Endodermal cell (in vitro differentiated cells): ENCODE data around the gene PDGFC. TPM values are rescaled to one million over a fixed set of nuclear protein-coding genes. Genes with fewer than 3 reads are reported as not detected.

Experiments used
- DNase-seq: peaks from one replicate; pipeline ENCODE4 v3.0.0-alpha.2; 2017
- H3K27ac ChIP-seq: 2 replicates; pipeline ENCODE4 v1.5.1; 2013; ENCODE audit warnings: mild to moderate bottlenecking, low read depth, low read length, moderate library complexity
- H3K27me3 ChIP-seq: 2 replicates; pipeline ENCODE4 v1.6.1; 2013; ENCODE audit warnings: mild to moderate bottlenecking, low read length, moderate library complexity; ENCODE audit not compliant: insufficient read depth, control insufficient read depth, poor library complexity, severe bottlenecking
- H3K36me3 ChIP-seq: 2 replicates; pipeline ENCODE4 v1.7.0; 2013; ENCODE audit warnings: mild to moderate bottlenecking, low read length, moderate library complexity; ENCODE audit not compliant: control insufficient read depth, insufficient read depth
- H3K4me1 ChIP-seq: one replicate; pipeline ENCODE4 v1.7.0; 2013; ENCODE audit warnings: low read length; ENCODE audit not compliant: control insufficient read depth, insufficient read depth
- H3K4me3 ChIP-seq: 2 replicates; pipeline ENCODE4 v1.5.1; 2013; ENCODE audit warnings: mild to moderate bottlenecking, low read length, moderate library complexity
- H3K9ac ChIP-seq: 2 replicates; pipeline ENCODE4 v1.6.1; 2013; ENCODE audit warnings: mild to moderate bottlenecking, low read length, moderate library complexity; ENCODE audit not compliant: poor library complexity, severe bottlenecking; ENCODE audit errors: extremely low read depth
- H3K9me3 ChIP-seq: 2 replicates; pipeline ENCODE4 v1.6.1; 2013; ENCODE audit warnings: mild to moderate bottlenecking, low read length, moderate library complexity; ENCODE audit not compliant: control insufficient read depth
- H3K27ac Mint-ChIP-seq: 2 replicates; pipeline ENCODE4 v1.8.0; 2020; ENCODE audit warnings: mixed read lengths
- H3K27me3 Mint-ChIP-seq: 2 replicates; pipeline ENCODE4 v1.8.0; 2021; ENCODE audit warnings: mild to moderate bottlenecking, mixed read lengths; ENCODE audit not compliant: insufficient read depth
- H3K36me3 Mint-ChIP-seq: 2 replicates; pipeline ENCODE4 v1.8.0; 2020; ENCODE audit warnings: low read depth, mixed read lengths
- H3K4me1 Mint-ChIP-seq: 2 replicates; pipeline ENCODE4 v1.8.0; 2020; ENCODE audit warnings: mixed read lengths
- H3K4me3 Mint-ChIP-seq: 2 replicates; pipeline ENCODE4 v1.8.0; 2020; ENCODE audit warnings: mild to moderate bottlenecking, moderate library complexity, mixed read lengths
- H3K9me3 Mint-ChIP-seq: 2 replicates; pipeline ENCODE4 v1.8.0; 2020; ENCODE audit warnings: mild to moderate bottlenecking, mixed read lengths
- WGBS, 2 experiments: methylation state at CpG; one replicate each; pipeline versions ENCODE4 v1.1.5 to v1.1.7; 2013; ENCODE audit warnings: missing lambda C conversion rate in 2 of 2, mixed read lengths in 1 of 2; ENCODE audit not compliant: insufficient coverage in 1 of 2, insufficient read length in 1 of 2; 5-methylcytosine and 5-hydroxymethylcytosine counted together
- total RNA-seq, 2 donors: library from RNA; stranded (reverse); fragmentation: NEBNext Ultra II Directional in 1 of 2; extraction: Animal tissue kit (Norgen Biotek cat#: 25700) in 1 of 2; gene quantifications; 2 replicates in 1 of 2; 3 replicates in 1 of 2; pipeline ENCODE4 v1.2.1, GENCODE V29; 2021
- TF ChIP-seq, protein P1 (sequence below): fragments of 200-600 bp; sonication (generic); conservative IDR thresholded peaks from 2 replicates; pipeline ENCODE4 v1.5.0; 2021; ENCODE audit warnings: antibody characterized with exemption, mild to moderate bottlenecking

The PDGFC gene
- total RNA-seq, 2 donors from 2014 or later: 5.5 to 6.8 TPM

DNA sequence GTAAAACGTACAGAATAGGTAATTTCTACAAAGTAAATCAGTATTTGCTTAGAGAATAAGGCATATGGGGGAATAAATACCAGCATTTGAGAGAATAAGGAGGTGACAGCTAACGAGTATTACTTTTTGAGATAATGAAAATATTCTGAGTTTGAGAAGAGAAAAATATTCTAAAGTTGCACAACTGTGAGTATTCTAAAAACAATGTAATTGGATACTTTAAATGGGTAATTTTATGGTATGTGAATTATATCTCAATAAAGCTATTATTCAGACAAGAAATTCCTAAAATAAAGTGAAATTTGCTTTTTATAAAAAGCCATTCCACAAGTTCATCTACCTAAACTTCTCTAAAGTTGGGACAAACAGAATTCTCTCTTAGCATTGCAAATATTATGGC lies 62.6 kb downstream of the PDGFC start:
- WGBS, 2 experiments: 89 to 100% methylated on average over 1 to 2 of the region's 2 CpGs
- H3K9me3 ChIP-seq: no peaks in the 10 kb centered on the region
- TF ChIP-seq, protein P1, sequence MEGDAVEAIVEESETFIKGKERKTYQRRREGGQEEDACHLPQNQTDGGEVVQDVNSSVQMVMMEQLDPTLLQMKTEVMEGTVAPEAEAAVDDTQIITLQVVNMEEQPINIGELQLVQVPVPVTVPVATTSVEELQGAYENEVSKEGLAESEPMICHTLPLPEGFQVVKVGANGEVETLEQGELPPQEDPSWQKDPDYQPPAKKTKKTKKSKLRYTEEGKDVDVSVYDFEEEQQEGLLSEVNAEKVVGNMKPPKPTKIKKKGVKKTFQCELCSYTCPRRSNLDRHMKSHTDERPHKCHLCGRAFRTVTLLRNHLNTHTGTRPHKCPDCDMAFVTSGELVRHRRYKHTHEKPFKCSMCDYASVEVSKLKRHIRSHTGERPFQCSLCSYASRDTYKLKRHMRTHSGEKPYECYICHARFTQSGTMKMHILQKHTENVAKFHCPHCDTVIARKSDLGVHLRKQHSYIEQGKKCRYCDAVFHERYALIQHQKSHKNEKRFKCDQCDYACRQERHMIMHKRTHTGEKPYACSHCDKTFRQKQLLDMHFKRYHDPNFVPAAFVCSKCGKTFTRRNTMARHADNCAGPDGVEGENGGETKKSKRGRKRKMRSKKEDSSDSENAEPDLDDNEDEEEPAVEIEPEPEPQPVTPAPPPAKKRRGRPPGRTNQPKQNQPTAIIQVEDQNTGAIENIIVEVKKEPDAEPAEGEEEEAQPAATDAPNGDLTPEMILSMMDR: no peak
- Mint-ChIP-seq H3K9me3 (no peaks in the 10 kb centered on the region), H3K27me3 (no peaks in the 10 kb centered on the region), H3K4me1 (no peaks in the 10 kb centered on the region), H3K36me3 (no peaks in the 10 kb centered on the region), H3K27ac (no peak overlapping the region), H3K4me3 (no peak overlapping the region)
- no peaks in the 10 kb centered on the region for H3K4me1 ChIP-seq
- no peak overlapping the region for H3K9ac ChIP-seq
- no peak for DNase-seq
- no peak overlapping the region for H3K4me3 ChIP-seq
- H3K27me3 ChIP-seq: no peaks in the 10 kb centered on the region
- H3K27ac ChIP-seq: no peak overlapping the region
- H3K36me3 ChIP-seq: no peaks in the 10 kb centered on the region

DNA sequence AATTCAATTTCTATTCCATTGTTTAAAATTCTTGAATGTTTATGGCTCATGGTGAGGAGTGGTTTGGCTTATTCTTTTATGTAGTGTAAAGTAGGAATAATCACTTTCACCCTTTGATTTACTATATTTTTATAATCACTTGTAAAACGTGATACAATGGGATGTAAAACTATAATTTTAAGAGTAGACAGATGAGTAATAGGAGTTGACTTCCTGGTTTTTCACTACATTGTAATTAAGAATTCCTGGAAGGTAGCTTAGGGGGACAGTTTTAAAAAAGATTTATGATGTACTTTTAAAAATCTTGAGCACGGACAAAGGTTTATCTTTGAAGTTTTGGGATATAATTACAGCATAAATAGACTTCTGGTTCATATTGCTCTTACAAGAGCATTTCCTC lies 65.3 kb downstream of the PDGFC start:
- H3K4me3 Mint-ChIP-seq: no peak overlapping the region
- 90% methylated on average over 2 of the region's 2 CpGs; no CpG with 5 or more reads in 1 of the 2 experiments for WGBS, 2 experiments
- H3K27me3 Mint-ChIP-seq: no peaks in the 10 kb centered on the region

DNA sequence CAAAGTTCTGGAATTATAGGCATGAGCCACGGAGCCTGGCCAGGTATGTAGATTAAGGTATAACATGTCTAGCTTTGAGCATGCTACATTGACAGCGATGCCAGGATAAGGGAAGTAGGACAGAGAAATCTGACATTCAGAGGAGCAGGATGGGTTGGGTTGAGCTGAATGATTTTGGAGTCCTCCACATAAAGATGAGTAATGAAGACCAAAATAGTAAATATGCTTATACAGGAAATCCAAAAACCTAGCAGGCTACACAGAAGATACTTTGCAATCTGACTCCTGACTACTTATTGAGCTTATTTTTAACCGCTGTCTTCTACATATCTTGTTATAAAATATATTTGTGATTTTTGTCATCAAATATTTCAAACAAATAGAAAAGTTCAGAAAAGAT lies 69.7 kb downstream of the PDGFC start:
- no peak overlapping the region for H3K4me3 Mint-ChIP-seq
- H3K4me1 Mint-ChIP-seq: no peaks in the 10 kb centered on the region
- no peaks in the 10 kb centered on the region for H3K27me3 ChIP-seq
- no peaks in the 10 kb centered on the region for H3K9me3 ChIP-seq
- H3K36me3 ChIP-seq: no peaks in the 10 kb centered on the region
- H3K36me3 Mint-ChIP-seq: no peaks in the 10 kb centered on the region
- no peak for DNase-seq
- no peak overlapping the region for H3K9ac ChIP-seq
- TF ChIP-seq, protein P1: no peak
- H3K27ac Mint-ChIP-seq: no peak overlapping the region
- H3K27me3 Mint-ChIP-seq: no peaks in the 10 kb centered on the region
- H3K9me3 Mint-ChIP-seq: no peaks in the 10 kb centered on the region
- H3K4me1 ChIP-seq: no peaks in the 10 kb centered on the region
- 69 to 90% methylated on average over 2 of the region's 3 CpGs for WGBS, 2 experiments
- no peak overlapping the region for H3K27ac ChIP-seq
- H3K4me3 ChIP-seq: no peak overlapping the region

More for the DNA sequence above, 65.3 kb downstream of the PDGFC start:
- TF ChIP-seq, protein P1: no peak
- no peak overlapping the region for H3K27ac ChIP-seq
- Mint-ChIP-seq H3K36me3 (no peaks in the 10 kb centered on the region), H3K27ac (no peak overlapping the region), H3K4me1 (no peaks in the 10 kb centered on the region), H3K9me3 (no peaks in the 10 kb centered on the region)
- no peaks in the 10 kb centered on the region for H3K9me3 ChIP-seq
- no peak overlapping the region for H3K9ac ChIP-seq
- no peaks in the 10 kb centered on the region for H3K36me3 ChIP-seq
- DNase-seq: no peak
- H3K27me3 ChIP-seq: no peaks in the 10 kb centered on the region
- no peaks in the 10 kb centered on the region for H3K4me1 ChIP-seq
- no peak overlapping the region for H3K4me3 ChIP-seq
